Neural cell (in vitro differentiated cells): Measurements from ENCODE around the gene CPT2. TPM values are rescaled to one million over a fixed set of nuclear protein-coding genes. Genes with fewer than 3 reads are reported as not detected.

ENCODE experiments used
- H2AFZ ChIP-seq: fragments of 200-600, 300-800 bp; sonication (generic), shearing (Covaris generic); 2 replicates; pipeline ENCODE4 v1.6.0; 2014; ENCODE audit warnings: low read depth, mild to moderate bottlenecking, antibody characterized with exemption, low read length, moderate library complexity
- H3F3A ChIP-seq: fragments of 200-600 bp; shearing (Covaris generic); 2 replicates; pipeline ENCODE4 v1.6.1; 2016; ENCODE audit warnings: mild to moderate bottlenecking, moderate library complexity, mixed read lengths, antibody characterized with exemption, low read length; ENCODE audit not compliant: insufficient read depth, poor library complexity, severe bottlenecking
- H3K27ac ChIP-seq: fragments of 200-600, 300-800 bp; sonication (generic), shearing (Covaris generic); 2 replicates; pipeline ENCODE4 v1.5.1; 2014; ENCODE audit warnings: mild to moderate bottlenecking, low read length, moderate library complexity
- H3K27me3 ChIP-seq: fragments of 300-800, 200-600 bp; sonication (generic), shearing (Covaris generic); 2 replicates; pipeline ENCODE4 v1.6.0; 2014; ENCODE audit warnings: mild to moderate bottlenecking, low read depth, low read length, moderate library complexity; ENCODE audit not compliant: insufficient read depth
- H3K36me3 ChIP-seq: fragments of 300-800, 200-600 bp; sonication (generic), shearing (Covaris generic); 2 replicates; pipeline ENCODE4 v1.5.1; 2014; ENCODE audit warnings: mild to moderate bottlenecking, antibody characterized with exemption, low read length, moderate library complexity; ENCODE audit not compliant: insufficient read depth
- H3K4me2 ChIP-seq: fragments of 300-800, 200-600 bp; sonication (generic), shearing (Covaris generic); 2 replicates; pipeline ENCODE4 v1.6.0; 2014; ENCODE audit warnings: mild to moderate bottlenecking, low read length
- H3K4me3 ChIP-seq: fragments of 300-800, 200-600 bp; sonication (generic), shearing (Covaris generic); 2 replicates; pipeline ENCODE4 v1.5.1; 2014; ENCODE audit warnings: mild to moderate bottlenecking, low read length, moderate library complexity
- H3K79me2 ChIP-seq: fragments of 200-600 bp; shearing (Covaris generic); replicated peaks from 2 replicates; pipeline ENCODE4 v1.6.0; 2014; ENCODE audit warnings: mild to moderate bottlenecking, low read length, moderate library complexity; ENCODE audit not compliant: insufficient read depth
- H3K9ac ChIP-seq: fragments of 300-800, 200-600 bp; sonication (generic), shearing (Covaris generic); 2 replicates; pipeline ENCODE4 v1.6.1; 2016; ENCODE audit warnings: mild to moderate bottlenecking, low read length, mixed read lengths
- H3K9me2 ChIP-seq: fragments of 200-600 bp; shearing (Covaris generic); 2 replicates; pipeline ENCODE4 v1.6.1; 2016; ENCODE audit warnings: mild to moderate bottlenecking, low read length, mixed read lengths; ENCODE audit not compliant: insufficient read depth
- H3K9me3 ChIP-seq: fragments of 200-600, 300-800 bp; sonication (generic), shearing (Covaris generic); 2 replicates; pipeline ENCODE4 v1.6.1; 2016; ENCODE audit warnings: mild to moderate bottlenecking, mixed run types, low read length, moderate library complexity, mixed read lengths
- H4K20me1 ChIP-seq: fragments of 200-600 bp; shearing (Covaris generic); 2 replicates; pipeline ENCODE4 v1.6.1; 2016; ENCODE audit warnings: mild to moderate bottlenecking, mixed run types; ENCODE audit not compliant: insufficient read depth
- CTCF ChIP-seq: fragments of 450-650 bp; IDR thresholded peaks from 2 replicates; pipeline ENCODE4 v1.5.1; 2014; ENCODE audit warnings: antibody characterized with exemption, mild to moderate bottlenecking, moderate library complexity; ENCODE audit not compliant: poor library complexity, severe bottlenecking
- EP300 ChIP-seq: fragments of 450-650 bp; conservative IDR thresholded peaks from 2 replicates; pipeline ENCODE4 v1.6.1; 2014; ENCODE audit warnings: antibody characterized with exemption, mild to moderate bottlenecking, moderate library complexity; ENCODE audit not compliant: poor library complexity, severe bottlenecking
- EZH2 ChIP-seq: fragments of 200-600, 300-800 bp; shearing (Covaris generic), sonication (generic); IDR thresholded peaks from 2 replicates; pipeline ENCODE4 v1.6.1; 2014; ENCODE audit warnings: antibody characterized with exemption, low read length, borderline replicate concordance, mild to moderate bottlenecking; ENCODE audit not compliant: insufficient read depth, poor library complexity, severe bottlenecking
- MXI1 ChIP-seq: fragments of 450-650 bp; conservative IDR thresholded peaks from 2 replicates; pipeline ENCODE4 v1.6.1; 2014; ENCODE audit warnings: antibody characterized with exemption, mild to moderate bottlenecking; ENCODE audit not compliant: poor library complexity, severe bottlenecking
- POLR2AphosphoS5 ChIP-seq: IDR thresholded peaks from 2 replicates; pipeline ENCODE4 v1.6.1; 2012
- RAD21 ChIP-seq: fragments of 450-650 bp; conservative IDR thresholded peaks from 2 replicates; pipeline ENCODE4 v1.6.1; 2014; ENCODE audit warnings: antibody characterized with exemption, mild to moderate bottlenecking, moderate library complexity
- SMC3 ChIP-seq: fragments of 450-650 bp; conservative IDR thresholded peaks from 2 replicates; pipeline ENCODE4 v1.6.1; 2014; ENCODE audit warnings: antibody characterized with exemption, mild to moderate bottlenecking, moderate library complexity; ENCODE audit not compliant: poor library complexity
- TAF1 ChIP-seq: IDR thresholded peaks from 2 replicates; pipeline ENCODE4 v1.6.1; 2012; ENCODE audit warnings: low read depth
- polyA plus RNA-seq: library from polyadenylated mRNA; depleted of rRNA; stranded (reverse); fragments of >200 nt; gene quantifications from 2 replicates; pipeline ENCODE4 v1.2.3, GENCODE V29; 2014
- TF ChIP-seq, protein P1 (sequence below): IDR thresholded peaks from 2 replicates; pipeline ENCODE4 v1.6.1; 2012; ENCODE audit warnings: borderline replicate concordance

CPT2 gene
- polyA plus RNA-seq, 1 donor from 2014 or later, result 5.3 TPM

DNA sequence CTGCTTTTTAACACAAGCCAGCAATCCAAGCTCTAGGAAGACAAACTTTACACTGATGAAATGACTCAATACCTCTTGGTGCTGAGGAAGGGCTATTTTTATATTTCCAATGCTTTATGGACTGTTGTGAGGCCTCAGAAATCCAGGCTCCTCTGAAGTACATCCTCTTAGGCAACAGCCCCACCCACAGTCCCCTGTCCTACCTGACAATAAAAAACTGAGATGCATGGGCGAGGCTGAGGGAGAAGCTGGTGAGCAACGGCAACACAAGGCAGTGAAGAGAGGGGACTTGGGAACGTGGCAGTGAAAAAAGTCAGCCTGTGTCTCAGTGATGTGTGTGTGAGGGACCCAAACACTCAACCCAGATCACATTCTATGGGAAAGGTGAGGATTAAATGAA lies 10.1 kb upstream of the CPT2 start:
- H3K9me2 ChIP-seq, result no peaks in the 10 kb centered on the region
- no peak overlapping the region for H3K4me2 ChIP-seq
- no peaks in the 10 kb centered on the region for H3K36me3 ChIP-seq
- no peak overlapping the region for H3K9ac ChIP-seq
- H3K9me3 ChIP-seq, result no peaks in the 10 kb centered on the region
- H3K79me2 ChIP-seq, result no peaks in the 10 kb centered on the region
- no peaks in the 10 kb centered on the region for H3K27me3 ChIP-seq
- no peak overlapping the region for H3K4me3 ChIP-seq
- no peak for TF ChIP-seq EP300
- TF ChIP-seq EZH2, result no peak
- no peaks in the 10 kb centered on the region for H3F3A ChIP-seq
- no peak overlapping the region for H3K27ac ChIP-seq
- no peaks in the 10 kb centered on the region for H4K20me1 ChIP-seq
- no peak overlapping the region for H2AFZ ChIP-seq

GRCh38 chr1:53187401-53187800 lies 9.2 kb upstream of the CPT2 start:
- H3K79me2 ChIP-seq, result no peaks in the 10 kb centered on the region

More at GRCh38 chr1:53187401-53187800, 9.2 kb upstream of the CPT2 start:
- Histone ChIP-seq H3K9ac (no peak overlapping the region), H3K4me2 (no peak overlapping the region), H3K9me3 (no peaks in the 10 kb centered on the region), H3K4me3 (no peak overlapping the region), H3K27me3 (no peaks in the 10 kb centered on the region), H4K20me1 (no peaks in the 10 kb centered on the region), H3K36me3 (no peaks in the 10 kb centered on the region), H3K27ac (no peak overlapping the region), H3K9me2 (no peaks in the 10 kb centered on the region), H3F3A (no peaks in the 10 kb centered on the region), H2AFZ (no peak overlapping the region)
- TF ChIP-seq EP300, result no peak
- TF ChIP-seq POLR2AphosphoS5, result no peak
- no peak for TF ChIP-seq TAF1
- TF ChIP-seq, protein P1, sequence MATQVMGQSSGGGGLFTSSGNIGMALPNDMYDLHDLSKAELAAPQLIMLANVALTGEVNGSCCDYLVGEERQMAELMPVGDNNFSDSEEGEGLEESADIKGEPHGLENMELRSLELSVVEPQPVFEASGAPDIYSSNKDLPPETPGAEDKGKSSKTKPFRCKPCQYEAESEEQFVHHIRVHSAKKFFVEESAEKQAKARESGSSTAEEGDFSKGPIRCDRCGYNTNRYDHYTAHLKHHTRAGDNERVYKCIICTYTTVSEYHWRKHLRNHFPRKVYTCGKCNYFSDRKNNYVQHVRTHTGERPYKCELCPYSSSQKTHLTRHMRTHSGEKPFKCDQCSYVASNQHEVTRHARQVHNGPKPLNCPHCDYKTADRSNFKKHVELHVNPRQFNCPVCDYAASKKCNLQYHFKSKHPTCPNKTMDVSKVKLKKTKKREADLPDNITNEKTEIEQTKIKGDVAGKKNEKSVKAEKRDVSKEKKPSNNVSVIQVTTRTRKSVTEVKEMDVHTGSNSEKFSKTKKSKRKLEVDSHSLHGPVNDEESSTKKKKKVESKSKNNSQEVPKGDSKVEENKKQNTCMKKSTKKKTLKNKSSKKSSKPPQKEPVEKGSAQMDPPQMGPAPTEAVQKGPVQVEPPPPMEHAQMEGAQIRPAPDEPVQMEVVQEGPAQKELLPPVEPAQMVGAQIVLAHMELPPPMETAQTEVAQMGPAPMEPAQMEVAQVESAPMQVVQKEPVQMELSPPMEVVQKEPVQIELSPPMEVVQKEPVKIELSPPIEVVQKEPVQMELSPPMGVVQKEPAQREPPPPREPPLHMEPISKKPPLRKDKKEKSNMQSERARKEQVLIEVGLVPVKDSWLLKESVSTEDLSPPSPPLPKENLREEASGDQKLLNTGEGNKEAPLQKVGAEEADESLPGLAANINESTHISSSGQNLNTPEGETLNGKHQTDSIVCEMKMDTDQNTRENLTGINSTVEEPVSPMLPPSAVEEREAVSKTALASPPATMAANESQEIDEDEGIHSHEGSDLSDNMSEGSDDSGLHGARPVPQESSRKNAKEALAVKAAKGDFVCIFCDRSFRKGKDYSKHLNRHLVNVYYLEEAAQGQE, result no peak
- no peak for TF ChIP-seq EZH2
- TF ChIP-seq SMC3, result no peak
- no peak for TF ChIP-seq RAD21
- no peak for TF ChIP-seq CTCF
- TF ChIP-seq MXI1, result no peak
